HFF-Myc (cell line): Measurements from ENCODE around the gene IDH2.

ENCODE experiments used
- DNase-seq: peaks from one replicate; pipeline ENCODE4 v3.0.0-alpha.2; 2011; ENCODE audit warnings: low read depth; ENCODE audit errors: extremely low read depth
- H3K4me3 ChIP-seq: replicated peaks from 2 replicates; pipeline ENCODE4 v1.5.1; 2011; ENCODE audit warnings: low read depth, mild to moderate bottlenecking, control low read depth, low read length
- CTCF ChIP-seq: IDR thresholded peaks from 2 replicates; pipeline ENCODE4 v1.5.1; 2012; ENCODE audit warnings: mild to moderate bottlenecking, low read depth, low read length, control low read depth; ENCODE audit errors: missing control alignments

Gene IDH2

DNA sequence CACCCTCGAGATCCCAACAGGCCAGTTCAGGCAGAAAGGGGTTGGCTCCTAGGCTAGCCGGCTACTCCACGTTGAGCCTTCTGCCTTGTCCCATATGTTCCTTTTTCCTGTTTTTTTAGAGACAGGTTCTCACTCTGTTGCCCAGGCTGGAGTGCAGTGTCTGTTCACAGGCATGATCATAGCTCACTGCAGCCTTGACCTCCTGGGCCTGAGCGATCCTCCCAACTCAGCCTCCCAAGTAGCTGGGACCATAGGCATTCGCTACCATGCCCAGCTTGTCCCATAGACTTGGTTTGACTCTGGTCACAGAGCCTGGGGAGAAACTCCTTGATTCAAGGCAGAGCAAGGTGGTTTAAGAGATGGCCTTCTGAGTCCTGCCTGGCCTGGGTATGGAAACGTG is 68.8 kb downstream of the IDH2 start:
- no peak for DNase-seq
- no peak overlapping the region for H3K4me3 ChIP-seq
- no peak for TF ChIP-seq CTCF
